Panc1 (cell line): ENCODE data around the gene SLC39A8. TPM values are rescaled to one million over a fixed set of nuclear protein-coding genes. Genes with fewer than 3 reads are reported as not detected.

Experiments
- ATAC-seq: fragments of 200-7000 bp; cut with Tn5 transposase; 2 replicates; pipeline ENCODE4 v1.9.1; 2020; ENCODE audit warnings: mild to moderate bottlenecking, moderate library complexity
- BruUV-seq: library from RNA; stranded (reverse); fragments of 400-500 nt; replicated peaks from 2 replicates; lab custom pipeline; 2021; lab: Mats Ljungman, UMichigan
- CTCF ChIA-PET: fragments of 300-600 bp; sonication (Branson Sonifier 250); formaldehyde crosslinking; loops from one replicate; lab custom pipeline; 2022; ENCODE audit warnings: antibody characterized with exemption; lab: Charles Lee
- POLR2A ChIA-PET: fragments of 300-600 bp; sonication (Branson Sonifier 250); formaldehyde crosslinking; loops from one replicate; lab custom pipeline; 2022; ENCODE audit warnings: antibody characterized with exemption; lab: Charles Lee
- DNase-seq: peaks from one replicate; pipeline ENCODE4 v3.0.0-alpha.2; 2010; ENCODE audit warnings: low read depth, low spot score
- H3K27ac ChIP-seq: 2 replicates; pipeline ENCODE4 v1.5.1; 2011; ENCODE audit warnings: mild to moderate bottlenecking, low read length, inconsistent platforms
- H3K27me3 ChIP-seq: fragments of 200-500 bp; sonication (Bioruptor generic); 2 replicates; pipeline ENCODE4 v1.6.0; 2014; ENCODE audit warnings: low read length, inconsistent platforms; ENCODE audit not compliant: control insufficient read depth, insufficient read depth
- H3K36me3 ChIP-seq: fragments of 200-500 bp; sonication (Bioruptor generic); 2 replicates; pipeline ENCODE4 v1.5.1; 2014; ENCODE audit warnings: inconsistent platforms, mild to moderate bottlenecking, low read length, moderate library complexity; ENCODE audit not compliant: control insufficient read depth, insufficient read depth
- H3K4me1 ChIP-seq: 2 replicates; pipeline ENCODE4 v1.5.1; 2011; ENCODE audit warnings: inconsistent platforms, mild to moderate bottlenecking, low read length, moderate library complexity; ENCODE audit not compliant: control insufficient read depth, insufficient read depth
- H3K4me3 ChIP-seq, 2 experiments: 2 replicates each; pipeline ENCODE4 v1.5.1; 2011 to 2012; ENCODE audit warnings: low read depth in 2 of 2, low read length in 2 of 2, mild to moderate bottlenecking in 2 of 2, inconsistent platforms in 1 of 2, moderate library complexity in 1 of 2
- H3K9me3 ChIP-seq: fragments of 200-500 bp; sonication (Bioruptor generic); 2 replicates; pipeline ENCODE4 v1.5.1; 2014; ENCODE audit warnings: low read depth, mild to moderate bottlenecking, inconsistent platforms, low read length, moderate library complexity; ENCODE audit not compliant: control insufficient read depth, insufficient read depth
- CTCF ChIP-seq: fragments of 450-650 bp; IDR thresholded peaks from 2 replicates; pipeline ENCODE4 v1.5.1; 2017; ENCODE audit warnings: mild to moderate bottlenecking
- POLR2AphosphoS5 ChIP-seq: IDR thresholded peaks from 2 replicates; pipeline ENCODE4 v1.6.1; 2012; ENCODE audit warnings: mild to moderate bottlenecking, low read depth, low read length, moderate library complexity
- REST ChIP-seq, 2 experiments: IDR thresholded peaks; 2 replicates each; pipeline ENCODE4 v1.6.1; 2011 to 2012; ENCODE audit warnings: low read depth in 2 of 2, control low read depth in 1 of 2, low read length in 1 of 2, mild to moderate bottlenecking in 1 of 2, moderate library complexity in 1 of 2; ENCODE audit not compliant: insufficient read depth in 1 of 2
- SIN3A ChIP-seq: IDR thresholded peaks from 2 replicates; pipeline ENCODE4 v1.6.1; 2012; ENCODE audit warnings: low read depth, mild to moderate bottlenecking, low read length, moderate library complexity, borderline replicate concordance; ENCODE audit not compliant: insufficient read depth
- TCF7L2 ChIP-seq: IDR thresholded peaks from 2 replicates; pipeline ENCODE4 v1.6.1; 2011; ENCODE audit warnings: mild to moderate bottlenecking, low read depth, low read length, inconsistent platforms
- in situ Hi-C: cut with HindIII; loops from 2 replicates; pipeline ENCODE4 v1.10.0; 2016; ENCODE audit warnings: low sequenced_read_pairs, low pct_unique_long_range_greater_than_20kb
- intact Hi-C: fragments of 100-400 bp; cut with micrococcal nuclease; formaldehyde crosslinking; loops from one replicate; pipeline ENCODE4 v1.10.0; 2022; ENCODE audit not compliant: unreplicated experiment
- total RNA-seq: library from RNA; stranded (reverse); gene quantifications from one replicate; pipeline ENCODE4 v1.2.1, GENCODE V29; 2021; ENCODE audit not compliant: unreplicated experiment

SLC39A8 gene
- total RNA-seq, 1 experiment from 2014 or later = 1.4 TPM

- TF ChIP-seq CTCF = no peak
- no peak for TF ChIP-seq REST (IDR thresholded peaks at IDR 0.05; ENCODE audit: insufficient read depth in 1 of 2, low read depth in 2 of 2, low read length in 1 of 2)
- no peak for TF ChIP-seq TCF7L2
- no peak for TF ChIP-seq POLR2AphosphoS5
- TF ChIP-seq SIN3A = no peak
- ATAC-seq (no peak), DNase-seq (no peak)
- Histone ChIP-seq H3K4me3 (no peak overlapping the region), H3K27me3 (no peaks in the 10 kb centered on the region), H3K4me1 (no peaks in the 10 kb centered on the region), H3K27ac (no peak overlapping the region), H3K36me3 (no peaks in the 10 kb centered on the region), H3K9me3 (no peaks in the 10 kb centered on the region)
- in situ Hi-C loops (no loop called here), intact Hi-C loops (no loop called here)
- no TSS peak for BruUV-seq
- ChIA-PET POLR2A (no interaction called here), CTCF (no interaction called here)
Observed at GRCh38 chr4:102315532-102315931, 29.8 kb downstream of the SLC39A8 start.

GRCh38 chr4:102312417-102312816 lies 32.9 kb downstream of the SLC39A8 start:
- Histone ChIP-seq H3K36me3 (no peaks in the 10 kb centered on the region), H3K4me1 (no peaks in the 10 kb centered on the region), H3K4me3 (no peak overlapping the region), H3K9me3 (no peaks in the 10 kb centered on the region), H3K27me3 (no peaks in the 10 kb centered on the region), H3K27ac (no peak overlapping the region)
- POLR2A ChIA-PET = no interaction called here
- BruUV-seq = no TSS peak
- ATAC-seq (no peak), DNase-seq (no peak)
- TF ChIP-seq SIN3A = no peak
- TF ChIP-seq REST (IDR thresholded peaks at IDR 0.05; ENCODE audit: insufficient read depth in 1 of 2, low read depth in 2 of 2, low read length in 1 of 2) = no peak
- no peak for TF ChIP-seq TCF7L2
- intact Hi-C loops (no loop called here), in situ Hi-C loops (no loop called here)
- CTCF ChIA-PET = no interaction called here
